Glomerular endothelial cell (primary cell): ENCODE results near the gene GULP1. TPM values are rescaled to one million over a fixed set of nuclear protein-coding genes. Genes with fewer than 3 reads are reported as not detected.

Source experiments
- DNase-seq: peaks from one replicate; pipeline ENCODE4 v3.0.0-alpha.2; 2011; ENCODE audit warnings: low read depth, low spot score; ENCODE audit errors: extremely low read depth
- total RNA-seq: library from RNA; depleted of rRNA; stranded (reverse); fragments of >200 nt; gene quantifications from 2 replicates; pipeline ENCODE4 v1.2.3, GENCODE V29; 2015

Gene GULP1
- total RNA-seq, 1 donor from 2014 or later: 33.8 TPM

DNA sequence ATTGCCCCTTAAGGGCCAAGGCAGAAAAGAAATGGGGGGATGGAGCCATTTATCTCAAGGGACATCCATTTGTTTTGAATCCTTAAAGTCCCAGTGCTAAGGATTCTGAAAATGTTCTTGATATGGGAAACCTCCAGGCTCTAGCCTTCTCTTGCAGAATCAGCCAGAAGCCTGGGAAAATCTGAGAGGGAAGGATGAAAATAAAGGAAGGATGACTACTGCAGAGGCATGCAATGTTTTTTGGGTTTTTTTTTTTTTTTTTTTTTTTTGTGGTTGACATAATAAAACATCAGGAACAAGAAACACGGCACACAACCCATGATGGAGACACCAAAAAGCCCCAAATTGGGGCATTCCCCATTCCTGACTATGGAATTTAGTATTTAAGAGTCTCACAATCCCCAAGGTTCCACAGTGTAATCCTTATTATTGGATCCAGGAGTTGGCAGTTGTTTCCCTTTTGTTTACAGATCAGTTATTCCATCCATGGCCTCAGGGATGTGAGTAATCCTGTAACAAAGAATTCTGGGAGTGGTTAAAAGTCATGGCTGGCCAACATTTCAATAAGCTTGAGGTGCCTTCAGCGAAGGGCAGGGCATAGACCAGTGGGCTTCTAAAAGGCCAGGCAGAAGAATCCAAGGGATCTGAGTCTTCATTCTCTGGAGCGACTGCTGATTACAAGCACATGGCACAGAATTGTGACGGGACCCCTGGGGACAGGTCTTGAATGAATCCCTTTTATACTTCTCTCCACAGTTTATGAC lies 337.5 kb downstream of the GULP1 start:
- DNase-seq: no peak

GRCh38 chr2:188629753-188630527 lies 338.3 kb downstream of the GULP1 start:
- no peak for DNase-seq

DNA sequence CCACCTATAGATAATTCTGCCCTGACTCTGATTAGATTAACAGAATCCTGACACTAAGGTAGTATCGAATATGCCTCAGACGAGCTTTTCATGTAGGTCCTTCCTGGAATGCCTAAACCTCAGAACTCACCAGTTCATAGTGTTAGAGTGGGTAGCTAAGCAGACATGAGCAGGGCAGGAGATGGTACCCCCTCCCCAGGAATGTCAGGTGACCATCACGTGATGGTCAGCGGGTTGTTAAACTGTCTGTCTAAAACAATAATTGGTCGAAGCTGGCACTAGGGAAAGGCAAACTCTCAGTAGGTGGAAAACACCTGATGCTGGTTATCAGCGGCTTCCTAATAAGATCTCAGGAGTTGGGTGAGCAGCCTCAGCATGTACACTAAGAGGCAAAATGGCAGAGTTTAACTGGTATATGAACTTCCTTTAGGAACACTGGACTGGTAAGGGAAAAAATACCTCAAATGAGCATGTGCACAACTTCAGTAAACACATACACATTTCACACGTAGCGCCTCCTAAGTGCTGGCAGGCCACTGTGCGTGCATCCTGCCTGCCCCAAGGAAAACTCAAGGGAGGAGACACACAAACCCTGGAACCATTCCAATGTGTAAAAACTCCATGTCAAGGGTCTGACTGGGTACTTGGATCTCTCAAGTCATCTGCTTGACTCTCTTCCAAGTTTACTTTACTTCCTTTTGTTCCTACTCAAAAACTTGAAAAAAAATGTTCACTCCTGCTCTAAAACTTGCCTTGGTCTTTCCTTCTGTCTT lies 339.5 kb downstream of the GULP1 start:
- no peak for DNase-seq

DNA sequence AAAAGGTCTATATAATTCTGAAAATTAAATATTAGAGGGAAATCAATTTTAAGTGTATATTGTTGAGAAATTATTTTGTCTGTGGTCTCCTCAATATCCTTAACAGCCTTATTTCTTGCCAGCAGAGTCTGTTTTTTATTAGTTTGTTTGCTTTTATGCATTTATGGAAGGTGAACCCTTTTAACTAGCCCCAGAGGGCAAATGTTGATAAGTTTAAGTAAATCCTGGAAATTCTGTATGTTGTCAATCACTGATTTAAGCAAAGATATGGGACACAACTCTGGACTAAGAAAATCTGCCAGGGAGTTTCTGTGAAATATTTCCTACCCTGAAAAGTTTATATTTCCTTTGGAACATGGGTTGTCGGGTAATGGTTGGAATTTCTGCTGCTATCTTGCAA lies 343.0 kb downstream of the GULP1 start:
- DNase-seq: no peak
